Thymus (tissue), 11 donors: ENCODE data around the gene PJA1. TPM values are rescaled to one million over a fixed set of nuclear protein-coding genes. Genes with fewer than 3 reads are reported as not detected.

Source experiments
- DNase-seq, 9 donors: peaks; one replicate each; pipeline ENCODE4 v3.0.0-alpha.2; 2013; ENCODE audit warnings: low spot score in 9 of 9, low read depth in 6 of 9, missing footprints in 1 of 9
- H3K27ac ChIP-seq, 2 donors: one replicate each; pipeline ENCODE4 v1.5.1; 2013; ENCODE audit warnings: control low read depth in 1 of 2, low read depth in 1 of 2, low read length in 1 of 2, mild to moderate bottlenecking in 1 of 2, moderate library complexity in 1 of 2
- H3K27me3 ChIP-seq, 2 donors: one replicate each; pipeline ENCODE4 v1.5.1; 2013; ENCODE audit warnings: low read length in 1 of 2; ENCODE audit not compliant: control insufficient read depth in 2 of 2, insufficient read depth in 1 of 2
- H3K36me3 ChIP-seq, 2 donors: one replicate each; pipeline ENCODE4 v1.5.1; 2013; ENCODE audit warnings: low read length in 1 of 2, mild to moderate bottlenecking in 1 of 2, moderate library complexity in 1 of 2; ENCODE audit not compliant: control insufficient read depth in 2 of 2, insufficient read depth in 2 of 2
- H3K4me1 ChIP-seq, 2 donors: one replicate each; pipeline ENCODE4 v1.5.1; 2013; ENCODE audit warnings: low read length in 2 of 2; ENCODE audit not compliant: control insufficient read depth in 2 of 2, insufficient read depth in 2 of 2
- H3K4me3 ChIP-seq, 2 donors: one replicate each; pipeline ENCODE4 v1.5.1; 2013; ENCODE audit warnings: low read length in 2 of 2, control low read depth in 1 of 2, mild to moderate bottlenecking in 1 of 2
- H3K9me3 ChIP-seq, 2 donors: one replicate each; pipeline ENCODE4 v1.5.1; 2013; ENCODE audit warnings: low read length in 1 of 2, mild to moderate bottlenecking in 1 of 2; ENCODE audit not compliant: control insufficient read depth in 2 of 2, insufficient read depth in 1 of 2
- WGBS: extraction: QIAGEN DNeasy Blood & Tissue Kit; methylation state at CpG from one replicate; pipeline ENCODE4 v1.1.7; 2013; 5-methylcytosine and 5-hydroxymethylcytosine counted together
- polyA plus RNA-seq: library from polyadenylated mRNA; stranded (reverse); fragments of 200-250 nt; gene quantifications from one replicate; pipeline ENCODE4 v1.2.3, GENCODE V29; 2013
- total RNA-seq: library from RNA; stranded (reverse); fragments of 120-200 nt; gene quantifications from one replicate; pipeline ENCODE4 v1.2.4, GENCODE V29; 2013
- donor health status: healthy.

The PJA1 gene
- total and polyA plus RNA-seq, 2 donors, result 14.8 to 19.1 TPM

DNA sequence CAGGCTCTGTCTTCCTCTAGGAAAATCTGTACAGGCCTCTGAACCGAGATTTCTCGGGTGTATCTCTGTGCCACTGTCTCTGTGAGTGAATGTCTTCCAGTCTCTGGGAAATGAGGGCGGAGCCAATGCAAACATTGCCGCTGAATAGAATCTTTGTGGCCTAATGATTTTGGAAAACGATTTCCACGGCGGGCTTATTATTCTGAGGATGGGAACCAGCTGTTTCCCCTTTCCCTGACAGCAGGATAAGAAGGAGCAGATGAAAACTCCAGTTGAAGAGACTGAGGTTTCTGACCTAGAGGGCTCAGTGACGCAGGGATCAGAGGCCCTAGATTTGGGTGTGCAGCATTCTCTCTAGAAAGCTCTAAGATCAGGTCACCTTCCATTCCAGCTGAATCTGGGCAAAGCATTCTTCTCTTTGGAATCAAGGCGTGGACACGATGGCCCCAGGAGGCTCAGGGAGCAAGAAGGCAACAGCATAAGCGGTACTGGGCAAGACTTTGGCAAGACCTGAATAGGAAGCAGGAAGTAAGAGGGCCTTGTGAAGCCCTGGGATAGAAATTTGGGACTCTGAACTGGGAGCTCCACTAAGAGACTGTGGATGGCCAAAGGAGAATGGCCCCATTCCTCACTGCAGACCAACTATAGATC, 47.3 kb downstream of the PJA1 start:
- Histone ChIP-seq H3K4me1 (peaks cover 0 to 4% of the 10 kb centered on the region in 2 donors), H3K27ac (no peak overlapping the region), H3K36me3 (no peaks in the 10 kb centered on the region), H3K27me3 (no peaks in the 10 kb centered on the region), H3K9me3 (no peaks in the 10 kb centered on the region), H3K4me3 (no peak overlapping the region)
- 86% methylated on average over 11 of the region's 11 CpGs for WGBS
- DNase-seq, result no peak

GRCh38 chrX:69116077-69116476, 49.2 kb downstream of the PJA1 start:
- H3K4me3 ChIP-seq, result no peak overlapping the region
- H3K9me3 ChIP-seq, result no peaks in the 10 kb centered on the region
- no peak for DNase-seq
- 94% methylated on average over 6 of the region's 6 CpGs for WGBS
- H3K27ac ChIP-seq, result no peak overlapping the region
- H3K4me1 ChIP-seq, result peaks cover 0 to 4% of the 10 kb centered on the region in 2 donors
- no peaks in the 10 kb centered on the region for H3K36me3 ChIP-seq
- H3K27me3 ChIP-seq, result no peaks in the 10 kb centered on the region

DNA sequence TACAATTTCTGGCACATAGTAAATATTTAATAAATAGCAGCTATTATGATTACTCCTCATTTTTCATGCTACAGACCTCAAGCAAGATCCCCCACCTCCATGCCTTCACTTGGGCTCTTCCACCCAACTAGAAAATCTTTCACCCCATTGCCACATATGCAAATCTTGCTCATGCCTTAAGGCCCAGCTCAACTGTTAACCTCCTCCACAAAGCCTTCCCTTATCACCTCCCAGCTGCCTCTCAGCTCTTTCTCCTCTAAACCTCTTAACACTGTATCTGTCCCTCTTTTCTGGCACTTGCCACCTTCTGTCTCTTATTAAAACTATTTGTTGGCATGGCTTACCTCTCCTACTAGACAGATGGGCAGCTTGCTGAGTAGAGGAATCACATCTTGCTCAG, 51.5 kb downstream of the PJA1 start:
- no peak for DNase-seq
- Histone ChIP-seq H3K27ac (no peak overlapping the region), H3K9me3 (no peaks in the 10 kb centered on the region), H3K36me3 (no peaks in the 10 kb centered on the region), H3K4me1 (no peaks in the 10 kb centered on the region), H3K27me3 (no peaks in the 10 kb centered on the region), H3K4me3 (no peak overlapping the region)
